Measurements from ENCODE around the gene ARHGEF7.

- no peak for TF ChIP-seq CTCF (IDR thresholded peaks at IDR 0.05)
- TF ChIP-seq EP300 (IDR thresholded peaks at IDR 0.05) = no peak
Measured at GRCh38 chr13:111252446-111253364, 137.6 kb downstream of the ARHGEF7 start.
